ENCODE data around the gene MAMDC2. TPM values are rescaled to one million over a fixed set of nuclear protein-coding genes. Genes with fewer than 3 reads are reported as not detected.

MAMDC2 gene
- polyA plus RNA-seq, 1 experiment: 28.0 TPM

- Histone ChIP-seq H3K27me3 (ENCODE audit: control insufficient read depth, insufficient read depth, low read length) (no peaks in the 10 kb centered on the region), H3K4me3 (ENCODE audit: low read depth, low read length) (no peak overlapping the region), H3K36me3 (ENCODE audit: control insufficient read depth, insufficient read depth, low read length) (no peaks in the 10 kb centered on the region)
- no peak for TF ChIP-seq CTCF (IDR thresholded peaks at IDR 0.05; ENCODE audit: insufficient read depth, low read depth, low read length)
- ChIA-PET CTCF (interaction anchor here (1.0 kb wide), 1 partner anchor 58 kb away, joined by 3 read pairs; no protein-coding TSS in a partner anchor), POLR2A (no interaction called here)
- DNase-seq (ENCODE audit: low read depth): no peak
Measured at GRCh38 chr9:70055406-70056210, 12.0 kb downstream of the MAMDC2 start.

GRCh38 chr9:70056211-70056944 is 12.7 kb downstream of the MAMDC2 start:
- POLR2A ChIA-PET: no interaction called here
- Histone ChIP-seq H3K27me3 (ENCODE audit: control insufficient read depth, insufficient read depth, low read length) (no peaks in the 10 kb centered on the region), H3K36me3 (ENCODE audit: control insufficient read depth, insufficient read depth, low read length) (no peaks in the 10 kb centered on the region; the same call in 1 of the 2 replicates), H3K4me3 (ENCODE audit: low read depth, low read length) (no peak overlapping the region)
- DNase-seq (ENCODE audit: low read depth): no peak
- CTCF ChIA-PET: interaction anchor here (1.0 to 1.7 kb wide), 2 partner anchors 17 to 57 kb away, joined by 3 to 4 read pairs; no protein-coding TSS in a partner anchor
- TF ChIP-seq CTCF (IDR thresholded peaks at IDR 0.05; ENCODE audit: insufficient read depth, low read depth, low read length): no peak

- CTCF ChIA-PET: interaction anchor here (1.2 kb wide), 1 partner anchor 55 kb away, joined by 4 read pairs; no protein-coding TSS in a partner anchor
Measured at GRCh38 chr9:70058569-70059116, 15.0 kb downstream of the MAMDC2 start.

GRCh38 chr9:70060148-70060882 is 16.7 kb downstream of the MAMDC2 start:
- TF ChIP-seq CTCF (IDR thresholded peaks at IDR 0.05; ENCODE audit: insufficient read depth, low read depth, low read length): no peak
- no peak overlapping the region for H3K4me3 ChIP-seq (ENCODE audit: low read depth, low read length)
- ChIA-PET CTCF (interaction anchor here (1.2 kb wide), 1 partner anchor 53 kb away, joined by 4 read pairs; no protein-coding TSS in a partner anchor), POLR2A (no interaction called here)
- DNase-seq (ENCODE audit: low read depth): no peak
- no peaks in the 10 kb centered on the region for H3K27me3 ChIP-seq (ENCODE audit: control insufficient read depth, insufficient read depth, low read length)
- H3K36me3 ChIP-seq (ENCODE audit: control insufficient read depth, insufficient read depth, low read length): no peaks in the 10 kb centered on the region; the same call in 1 of the 2 replicates

More at GRCh38 chr9:70058569-70059116, 15.0 kb downstream of the MAMDC2 start:
- DNase-seq (ENCODE audit: low read depth): no peak
- Histone ChIP-seq H3K36me3 (ENCODE audit: control insufficient read depth, insufficient read depth, low read length) (no peaks in the 10 kb centered on the region; the same call in 1 of the 2 replicates), H3K27me3 (ENCODE audit: control insufficient read depth, insufficient read depth, low read length) (no peaks in the 10 kb centered on the region), H3K4me3 (ENCODE audit: low read depth, low read length) (no peak overlapping the region)
- POLR2A ChIA-PET: no interaction called here
- TF ChIP-seq CTCF (IDR thresholded peaks at IDR 0.05; ENCODE audit: insufficient read depth, low read depth, low read length): no peak

Data from BJ (cell line).